ENCODE data around the gene VSIG10L. TPM values are rescaled to one million over a fixed set of nuclear protein-coding genes. Genes with fewer than 3 reads are reported as not detected.

The VSIG10L gene
- total RNA-seq, 1 donor from 2014 or later = 3.5 TPM

DNA sequence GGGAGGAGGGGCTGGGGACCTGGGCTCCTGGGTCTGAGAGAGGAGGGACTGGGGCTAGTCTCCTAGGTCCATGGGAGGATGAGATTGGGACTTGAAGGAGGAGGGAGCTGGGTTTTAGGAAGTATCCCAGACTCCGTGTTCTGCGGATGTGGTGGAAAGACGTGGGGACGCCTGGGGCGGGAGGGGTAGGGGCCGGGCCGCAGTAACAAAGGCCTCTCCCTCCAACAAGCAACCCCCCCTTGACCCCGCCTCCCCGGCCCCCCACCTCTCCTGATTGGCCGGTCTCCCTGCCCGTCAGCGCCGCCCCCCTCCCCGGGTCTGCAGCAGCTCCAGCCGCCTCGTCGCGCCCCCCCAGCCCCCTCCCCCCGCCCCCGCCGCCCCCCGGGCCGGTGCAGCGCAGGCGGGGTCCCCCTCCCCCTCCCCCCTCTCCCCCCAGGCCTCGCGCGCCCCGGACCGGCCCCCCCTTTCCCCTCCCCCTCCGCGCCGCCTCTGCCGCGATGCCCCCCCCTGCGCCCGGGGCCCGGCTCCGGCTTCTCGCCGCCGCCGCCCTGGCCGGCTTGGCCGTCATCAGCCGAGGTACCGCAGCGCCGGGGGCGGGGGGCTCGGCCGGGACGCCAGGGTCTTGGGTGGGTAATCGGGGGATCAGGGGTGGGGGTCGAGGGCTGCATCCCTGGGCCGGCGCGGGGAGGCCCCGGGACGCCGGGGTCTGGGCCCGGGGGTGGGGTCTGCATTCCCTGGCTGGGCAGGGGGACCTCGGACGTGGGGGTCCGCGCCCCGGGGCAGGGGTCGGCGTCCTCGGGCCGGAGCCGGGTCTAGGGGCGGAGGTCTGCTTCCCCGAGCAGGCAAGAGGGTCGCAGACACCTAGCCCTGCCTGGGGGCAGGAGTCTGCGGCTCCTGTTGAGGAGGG, 30.3 kb downstream of the VSIG10L start, which contains the start of gene IGLON5:
Gene IGLON5 (plus strand): TSS at position 294 of the 907 bp plus-strand sequence. CDS start 204 bp downstream, at position 498.
- Mint-ChIP-seq H3K9me3 (ENCODE audit: unreplicated experiment) (peaks cover 20% of the 10 kb centered on the region), H3K4me1 (ENCODE audit: unreplicated experiment) (no peaks in the 10 kb centered on the region), H3K36me3 (ENCODE audit: unreplicated experiment) (no peaks in the 10 kb centered on the region), H3K27ac (ENCODE audit: unreplicated experiment) (no peak within 1 kb of the TSS), H3K4me3 (ENCODE audit: unreplicated experiment) (no peak within 1 kb of the TSS), H3K27me3 (ENCODE audit: unreplicated experiment) (peaks cover 7% of the 10 kb centered on the region)
- DNase-seq (ENCODE audit: extremely low spot score, unreplicated experiment) = no peak
- TF ChIP-seq, protein P1, sequence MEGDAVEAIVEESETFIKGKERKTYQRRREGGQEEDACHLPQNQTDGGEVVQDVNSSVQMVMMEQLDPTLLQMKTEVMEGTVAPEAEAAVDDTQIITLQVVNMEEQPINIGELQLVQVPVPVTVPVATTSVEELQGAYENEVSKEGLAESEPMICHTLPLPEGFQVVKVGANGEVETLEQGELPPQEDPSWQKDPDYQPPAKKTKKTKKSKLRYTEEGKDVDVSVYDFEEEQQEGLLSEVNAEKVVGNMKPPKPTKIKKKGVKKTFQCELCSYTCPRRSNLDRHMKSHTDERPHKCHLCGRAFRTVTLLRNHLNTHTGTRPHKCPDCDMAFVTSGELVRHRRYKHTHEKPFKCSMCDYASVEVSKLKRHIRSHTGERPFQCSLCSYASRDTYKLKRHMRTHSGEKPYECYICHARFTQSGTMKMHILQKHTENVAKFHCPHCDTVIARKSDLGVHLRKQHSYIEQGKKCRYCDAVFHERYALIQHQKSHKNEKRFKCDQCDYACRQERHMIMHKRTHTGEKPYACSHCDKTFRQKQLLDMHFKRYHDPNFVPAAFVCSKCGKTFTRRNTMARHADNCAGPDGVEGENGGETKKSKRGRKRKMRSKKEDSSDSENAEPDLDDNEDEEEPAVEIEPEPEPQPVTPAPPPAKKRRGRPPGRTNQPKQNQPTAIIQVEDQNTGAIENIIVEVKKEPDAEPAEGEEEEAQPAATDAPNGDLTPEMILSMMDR (IDR thresholded peaks at IDR 0.05) = no peak

DNA sequence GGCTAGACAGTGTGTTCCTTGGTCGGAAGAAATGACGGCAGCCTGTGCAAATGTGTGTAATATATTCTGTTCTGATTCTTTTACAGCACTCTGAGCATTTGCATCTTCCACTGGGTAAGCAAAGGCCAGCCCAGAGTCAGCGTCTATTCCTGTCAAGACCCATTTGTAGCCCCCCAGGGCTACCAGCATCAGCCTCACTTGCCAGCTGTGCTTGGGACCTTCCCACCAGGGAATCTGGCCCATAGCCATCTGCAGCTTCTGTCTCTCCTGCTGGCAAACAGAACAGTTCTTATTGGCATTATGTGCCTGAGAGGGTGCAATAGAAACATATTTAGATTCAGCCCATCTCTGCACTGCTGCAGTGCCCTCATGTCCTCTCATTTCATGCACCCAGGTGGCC, 36.5 kb downstream of the VSIG10L start:
- no peak overlapping the region for H3K4me3 Mint-ChIP-seq (ENCODE audit: unreplicated experiment)
- peaks cover 32% of the 10 kb centered on the region for H3K9me3 Mint-ChIP-seq (ENCODE audit: unreplicated experiment)
- no peaks in the 10 kb centered on the region for H3K27me3 Mint-ChIP-seq (ENCODE audit: unreplicated experiment)
- TF ChIP-seq, protein P1 (IDR thresholded peaks at IDR 0.05) = no peak
- H3K4me1 Mint-ChIP-seq (ENCODE audit: unreplicated experiment) = no peaks in the 10 kb centered on the region
- DNase-seq (ENCODE audit: extremely low spot score, unreplicated experiment) = no peak
- H3K36me3 Mint-ChIP-seq (ENCODE audit: unreplicated experiment) = no peaks in the 10 kb centered on the region
- no peak overlapping the region for H3K27ac Mint-ChIP-seq (ENCODE audit: unreplicated experiment)

DNA sequence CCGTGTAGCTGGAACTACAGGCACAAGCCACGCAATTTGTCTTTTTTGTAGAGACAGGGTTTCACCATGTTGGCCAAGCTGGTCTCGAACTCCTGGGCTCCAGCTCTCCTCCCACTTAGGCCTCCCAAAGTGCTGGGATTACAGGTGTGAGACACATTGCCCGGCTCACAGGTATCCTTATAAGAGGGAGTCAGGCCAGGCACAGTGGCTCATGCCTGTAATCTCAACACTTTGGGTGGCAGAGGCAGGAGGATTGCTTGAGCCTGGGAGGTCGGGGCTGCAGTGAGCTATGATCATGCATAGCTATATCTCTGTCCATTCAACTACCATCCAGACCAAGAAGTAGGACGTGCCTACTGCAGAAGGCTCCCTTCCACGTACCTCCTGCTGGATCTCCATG, 40.7 kb downstream of the VSIG10L start:
- Mint-ChIP-seq H3K4me1 (ENCODE audit: unreplicated experiment) (no peaks in the 10 kb centered on the region), H3K9me3 (ENCODE audit: unreplicated experiment) (peaks cover 19% of the 10 kb centered on the region), H3K27me3 (ENCODE audit: unreplicated experiment) (no peaks in the 10 kb centered on the region), H3K36me3 (ENCODE audit: unreplicated experiment) (no peaks in the 10 kb centered on the region), H3K4me3 (ENCODE audit: unreplicated experiment) (no peak overlapping the region), H3K27ac (ENCODE audit: unreplicated experiment) (no peak overlapping the region)
- TF ChIP-seq, protein P1 (IDR thresholded peaks at IDR 0.05) = no peak
- no peak for DNase-seq (ENCODE audit: extremely low spot score, unreplicated experiment)

DNA sequence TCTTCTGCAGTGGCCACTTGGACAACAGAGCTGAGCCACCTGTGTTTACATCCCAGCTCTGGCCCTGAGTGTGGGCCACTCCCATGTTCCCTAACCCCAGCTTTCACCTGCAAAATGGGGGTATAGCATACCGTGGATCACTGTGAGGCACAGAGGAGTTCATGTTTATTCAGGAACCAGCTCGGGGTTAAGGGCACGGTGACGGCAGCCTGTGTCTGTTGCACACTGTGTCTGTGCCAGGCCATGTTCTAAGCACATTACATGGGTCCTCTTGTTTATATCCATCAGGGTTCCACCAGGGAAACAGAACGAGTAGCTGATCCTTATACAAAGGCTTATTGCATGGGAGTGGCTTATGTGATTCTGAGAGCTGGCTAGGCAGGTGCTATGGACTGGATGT, 44.5 kb downstream of the VSIG10L start:
- H3K4me1 Mint-ChIP-seq (ENCODE audit: unreplicated experiment) = no peaks in the 10 kb centered on the region
- H3K27ac Mint-ChIP-seq (ENCODE audit: unreplicated experiment) = no peak overlapping the region
- H3K9me3 Mint-ChIP-seq (ENCODE audit: unreplicated experiment) = no peaks in the 10 kb centered on the region
- no peaks in the 10 kb centered on the region for H3K36me3 Mint-ChIP-seq (ENCODE audit: unreplicated experiment)
- H3K27me3 Mint-ChIP-seq (ENCODE audit: unreplicated experiment) = no peaks in the 10 kb centered on the region
- no peak overlapping the region for H3K4me3 Mint-ChIP-seq (ENCODE audit: unreplicated experiment)
- TF ChIP-seq, protein P1 (IDR thresholded peaks at IDR 0.05) = no peak
- DNase-seq (ENCODE audit: extremely low spot score, unreplicated experiment) = no peak

DNA sequence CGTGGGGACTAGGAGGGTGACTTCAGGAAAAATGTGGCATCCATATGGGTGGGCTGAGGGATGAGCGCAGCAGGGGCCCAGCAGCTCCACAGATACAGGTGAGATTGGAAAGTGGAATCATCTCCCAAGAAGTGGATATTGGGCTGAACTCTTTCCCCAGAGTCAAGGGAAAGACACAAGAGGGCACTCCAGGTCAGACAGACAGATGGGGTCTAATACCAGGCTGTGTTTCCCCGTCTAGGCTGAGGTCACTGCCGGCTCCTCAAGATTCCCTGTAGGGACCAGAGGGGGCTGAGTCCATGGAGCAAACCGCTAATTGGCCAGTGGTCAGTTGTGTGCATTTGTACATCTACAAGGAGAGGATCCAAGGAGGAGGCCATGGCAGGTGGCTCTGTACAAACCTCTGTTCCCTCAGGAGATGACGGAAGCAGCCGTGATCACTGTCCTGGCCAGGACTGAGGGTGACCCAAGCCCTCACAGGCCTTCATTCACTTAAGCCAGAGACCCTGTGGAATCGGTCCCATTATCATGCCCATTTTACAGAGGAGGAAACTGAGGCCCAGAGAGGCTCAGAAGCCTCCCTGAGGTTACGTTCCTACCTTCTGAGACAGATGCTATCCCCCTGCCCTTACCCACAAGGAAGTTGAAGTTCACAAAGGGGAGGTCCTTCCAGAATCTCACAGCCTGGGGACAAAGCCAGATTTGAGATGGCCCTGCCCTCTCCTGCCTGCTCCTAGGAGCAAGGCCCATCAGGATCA, 45.4 kb downstream of the VSIG10L start:
- Mint-ChIP-seq H3K9me3 (ENCODE audit: unreplicated experiment) (no peaks in the 10 kb centered on the region), H3K27ac (ENCODE audit: unreplicated experiment) (no peak overlapping the region), H3K27me3 (ENCODE audit: unreplicated experiment) (no peaks in the 10 kb centered on the region), H3K36me3 (ENCODE audit: unreplicated experiment) (no peaks in the 10 kb centered on the region), H3K4me1 (ENCODE audit: unreplicated experiment) (no peaks in the 10 kb centered on the region), H3K4me3 (ENCODE audit: unreplicated experiment) (no peak overlapping the region)
- TF ChIP-seq, protein P1 (IDR thresholded peaks at IDR 0.05) = no peak
- DNase-seq (ENCODE audit: extremely low spot score, unreplicated experiment) = no peak
